AG09319 (cell line): ENCODE data around the gene GLI3.
"Not testable (repeated sequence)": the region's sequence is repeated elsewhere in the genome, so short reads cannot be mapped to it uniquely, and the experiment has no call there.

Source experiments
- DNase-seq: peaks from one replicate; pipeline ENCODE4 v3.0.0-alpha.2; 2010; ENCODE audit warnings: low read depth; ENCODE audit errors: extremely low read depth
- CTCF ChIP-seq: IDR thresholded peaks from 2 replicates; pipeline ENCODE4 v1.5.1; 2011; ENCODE audit warnings: low read depth, mild to moderate bottlenecking, inconsistent platforms, low read length, moderate library complexity

Gene GLI3

GRCh38 chr7:42212541-42213090 is 24.4 kb downstream of the GLI3 start:
- TF ChIP-seq CTCF = no peak
- DNase-seq = no peak

- no peak for DNase-seq
- no peak for TF ChIP-seq CTCF
Measured at GRCh38 chr7:42211938-42212337, 25.1 kb downstream of the GLI3 start.

- TF ChIP-seq CTCF = no peak
- no peak for DNase-seq
Measured at GRCh38 chr7:42210779-42211178, 26.2 kb downstream of the GLI3 start.

- no peak for DNase-seq
- TF ChIP-seq CTCF = no peak
Measured at GRCh38 chr7:42210333-42210732, 26.7 kb downstream of the GLI3 start.

GRCh38 chr7:42209085-42209484 is 27.9 kb downstream of the GLI3 start:
- not testable (repeated sequence) for DNase-seq

- no peak for DNase-seq
- no peak for TF ChIP-seq CTCF
Measured at GRCh38 chr7:42208572-42208971, 28.4 kb downstream of the GLI3 start.

GRCh38 chr7:42207420-42207819 is 29.6 kb downstream of the GLI3 start:
- no peak for TF ChIP-seq CTCF
- no peak for DNase-seq

- TF ChIP-seq CTCF = no peak
- no peak for DNase-seq
Measured at GRCh38 chr7:42203336-42203735, 33.7 kb downstream of the GLI3 start.
